CD4-positive, alpha-beta T cell (primary cell): ENCODE measurements around the gene BSG. TPM values are rescaled to one million over a fixed set of nuclear protein-coding genes. Genes with fewer than 3 reads are reported as not detected.
"Not testable (repeated sequence)": the region's sequence is repeated elsewhere in the genome, so short reads cannot be mapped to it uniquely, and the experiment has no call there.

Experiments
- ATAC-seq: fragments of 200-7000 bp; cut with Tn5 transposase; one replicate; pipeline ENCODE4 v1.10.0; 2022; ENCODE audit warnings: mild to moderate bottlenecking; ENCODE audit not compliant: poor library complexity
- CTCF ChIA-PET: fragments of 350-600 bp; sonication (Branson Sonifier 250); formaldehyde crosslinking; loops from one replicate; lab custom pipeline; 2021; ENCODE audit warnings: antibody characterized with exemption, inconsistent platforms; lab: Charles Lee
- POLR2A ChIA-PET: fragments of 350-600 bp; sonication (Branson Sonifier 250); formaldehyde crosslinking; loops from one replicate; lab custom pipeline; 2021; ENCODE audit warnings: antibody characterized with exemption, inconsistent platforms; lab: Charles Lee
- DNase-seq, 14 experiments: peaks; one replicate each; pipeline ENCODE4 v3.0.0-alpha.2; 2013 to 2020; ENCODE audit warnings: mixed read lengths in 2 of 14
- H3K27ac ChIP-seq, 2 donors: one replicate each; pipeline versions ENCODE4 v1.5.1 to v1.7.0; 2013; ENCODE audit warnings: low read length in 2 of 2, low read depth in 1 of 2, mild to moderate bottlenecking in 1 of 2
- H3K27me3 ChIP-seq, 2 experiments: 1 replicate in 1 of 2; 2 replicates in 1 of 2; pipeline versions ENCODE4 v1.6.1 to v1.7.0; 2013; ENCODE audit warnings: low read length in 2 of 2, control low read depth in 1 of 2, mild to moderate bottlenecking in 1 of 2, moderate library complexity in 1 of 2; ENCODE audit not compliant: insufficient read depth in 2 of 2, control insufficient read depth in 1 of 2
- H3K36me3 ChIP-seq: one replicate; pipeline ENCODE4 v1.6.1; 2013; ENCODE audit warnings: low read length, control low read depth; ENCODE audit not compliant: insufficient read depth
- H3K4me1 ChIP-seq: one replicate; pipeline ENCODE4 v1.6.1; 2013; ENCODE audit warnings: low read length, control low read depth; ENCODE audit not compliant: insufficient read depth
- H3K4me3 ChIP-seq: one replicate; pipeline ENCODE4 v1.5.1; 2013; ENCODE audit warnings: mild to moderate bottlenecking, low read length, moderate library complexity
- H3K9me3 ChIP-seq, 2 experiments: 1 replicate in 1 of 2; 2 replicates in 1 of 2; pipeline versions ENCODE4 v1.6.1 to v1.7.0; 2013; ENCODE audit warnings: low read length in 2 of 2, mild to moderate bottlenecking in 2 of 2, control low read depth in 1 of 2, moderate library complexity in 1 of 2; ENCODE audit not compliant: control insufficient read depth in 1 of 2, insufficient read depth in 1 of 2
- H3K27ac Mint-ChIP-seq: one replicate; pipeline ENCODE4 v1.8.0; 2020; ENCODE audit warnings: mixed read lengths
- H3K27me3 Mint-ChIP-seq: one replicate; pipeline ENCODE4 v1.8.0; 2021; ENCODE audit warnings: mixed read lengths
- H3K36me3 Mint-ChIP-seq: one replicate; pipeline ENCODE4 v1.8.0; 2021; ENCODE audit warnings: low read depth, mixed read lengths
- H3K4me1 Mint-ChIP-seq: one replicate; pipeline ENCODE4 v1.8.0; 2021; ENCODE audit warnings: low read depth, mixed read lengths
- H3K4me3 Mint-ChIP-seq: one replicate; pipeline ENCODE4 v1.8.0; 2020; ENCODE audit warnings: mild to moderate bottlenecking, mixed read lengths
- H3K9me3 Mint-ChIP-seq: one replicate; pipeline ENCODE4 v1.8.0; 2020; ENCODE audit warnings: mixed read lengths
- CTCF ChIP-seq: fragments of 200-600 bp; IDR thresholded peaks from one replicate; pipeline ENCODE4 v1.8.0; 2022; ENCODE audit warnings: antibody characterized with exemption, mild to moderate bottlenecking
- intact Hi-C, 2 experiments: fragments of 100-400 bp; cut with DNase I in 1 of 2; cut with micrococcal nuclease in 1 of 2; formaldehyde crosslinking; loops; one replicate each; pipeline versions ENCODE4 v1.15.1 to v1.9.0; 2023 to 2025; cut with DNase I, micrococcal nuclease
- total RNA-seq, 174 experiments: library from RNA in 2 of 174; stranded (reverse) in 2 of 174; gene quantifications; one replicate each; pipeline ENCODE4 v1.2.3 and lab custom pipeline; 2021 to 2026

BSG gene
- total RNA-seq, 2 experiments from 2014 or later: 68.7 to 71.6 TPM

GRCh38 chr19:602391-603301 lies 30.2 kb downstream of the BSG start:
- Mint-ChIP-seq H3K36me3 (no peaks in the 10 kb centered on the region), H3K4me3 (no peak overlapping the region), H3K4me1 (no peaks in the 10 kb centered on the region), H3K27ac (no peak overlapping the region), H3K27me3 (no peaks in the 10 kb centered on the region), H3K9me3 (no peaks in the 10 kb centered on the region)
- DNase-seq: no peak
- ChIA-PET CTCF (no interaction called here), POLR2A (no interaction called here)
- TF ChIP-seq CTCF: no peak
- Histone ChIP-seq H3K36me3 (no peaks in the 10 kb centered on the region), H3K4me1 (peaks cover 6% of the 10 kb centered on the region), H3K27me3 (no peaks in the 10 kb centered on the region), H3K9me3 (peaks cover 0 to 12% of the 10 kb centered on the region in 2 experiments), H3K27ac (no peak overlapping the region), H3K4me3 (no peak overlapping the region)
- no peak for ATAC-seq
- intact Hi-C loops: no loop called here

- DNase-seq: not testable (repeated sequence)
These were observed 30.9 kb downstream of the BSG start for GRCh38 chr19:603302-603639.

GRCh38 chr19:603779-604178 lies 31.4 kb downstream of the BSG start:
- DNase-seq (peak in 1 of 14 experiments; percentile 55), ATAC-seq (peak; percentile 60)
- H3K27ac Mint-ChIP-seq, H3K36me3 ChIP-seq, H3K9me3 ChIP-seq, POLR2A ChIA-PET, H3K4me3 Mint-ChIP-seq, H3K27ac ChIP-seq, CTCF ChIA-PET, intact Hi-C loops, H3K4me1 Mint-ChIP-seq, H3K27me3 ChIP-seq, H3K36me3 Mint-ChIP-seq, H3K4me3 ChIP-seq, H3K9me3 Mint-ChIP-seq, H3K27me3 Mint-ChIP-seq: not testable (repeated sequence)
- H3K4me1 ChIP-seq: peaks cover 13% of the 10 kb centered on the region

More at GRCh38 chr19:603302-603639, 30.9 kb downstream of the BSG start:
- POLR2A ChIA-PET, H3K36me3 ChIP-seq, H3K27me3 ChIP-seq, H3K27me3 Mint-ChIP-seq, H3K27ac Mint-ChIP-seq, intact Hi-C loops, H3K4me3 ChIP-seq, H3K4me1 Mint-ChIP-seq, H3K9me3 Mint-ChIP-seq, H3K4me1 ChIP-seq, H3K9me3 ChIP-seq, H3K4me3 Mint-ChIP-seq, H3K36me3 Mint-ChIP-seq, CTCF ChIA-PET, H3K27ac ChIP-seq, ATAC-seq: not testable (repeated sequence)

- Mint-ChIP-seq H3K36me3 (no peaks in the 10 kb centered on the region), H3K27me3 (no peaks in the 10 kb centered on the region), H3K27ac (no peak overlapping the region), H3K4me1 (no peaks in the 10 kb centered on the region), H3K4me3 (no peak overlapping the region), H3K9me3 (no peaks in the 10 kb centered on the region)
- peaks cover 0 to 8% of the 10 kb centered on the region in 2 experiments for H3K9me3 ChIP-seq
- DNase-seq (peak in 5 of 14 experiments; percentile 16 to 75 (median 37)), ATAC-seq (peak; percentile 74)
- no peak overlapping the region for H3K27ac ChIP-seq
- no peaks in the 10 kb centered on the region for H3K27me3 ChIP-seq
- ChIA-PET POLR2A (no interaction called here), CTCF (no interaction called here)
- intact Hi-C loops: no loop called here
- no peak overlapping the region for H3K4me3 ChIP-seq
- TF ChIP-seq CTCF: no peak
- peaks cover 19% of the 10 kb centered on the region for H3K4me1 ChIP-seq
- no peaks in the 10 kb centered on the region for H3K36me3 ChIP-seq
These were observed 32.0 kb downstream of the BSG start for GRCh38 chr19:604355-604754.

- H3K9me3 Mint-ChIP-seq, H3K36me3 Mint-ChIP-seq, H3K27me3 Mint-ChIP-seq, H3K4me3 ChIP-seq, H3K27me3 ChIP-seq, ATAC-seq, H3K4me1 Mint-ChIP-seq, H3K4me3 Mint-ChIP-seq, H3K27ac Mint-ChIP-seq, intact Hi-C loops, H3K36me3 ChIP-seq, POLR2A ChIA-PET, H3K9me3 ChIP-seq, H3K27ac ChIP-seq: not testable (repeated sequence)
- H3K4me1 ChIP-seq: peaks cover 29% of the 10 kb centered on the region
- CTCF ChIA-PET: interaction anchor here (1.4 kb wide), 1 partner anchor 21 kb away, joined by 3 read pairs; no protein-coding TSS in a partner anchor
- DNase-seq: peak in 1 of 14 experiments; percentile 54
These were observed 32.9 kb downstream of the BSG start for GRCh38 chr19:605061-605971.
